ENCODE data around the gene SMARCC1. TPM values are rescaled to one million over a fixed set of nuclear protein-coding genes. Genes with fewer than 3 reads are reported as not detected.

Gene SMARCC1
- total RNA-seq, 2 experiments from 2014 or later = 74.2 to 76.2 TPM

- Histone ChIP-seq H3K9me3 (ENCODE audit: control insufficient read depth in 1 of 2, insufficient read depth in 1 of 2, low read length in 2 of 2) (no peaks in the 10 kb centered on the region), H3K4me3 (ENCODE audit: low read length) (no peak overlapping the region), H3K27ac (ENCODE audit: low read depth in 1 of 2, low read length in 2 of 2) (no peak overlapping the region), H3K4me1 (ENCODE audit: insufficient read depth, low read length) (no peaks in the 10 kb centered on the region), H3K27me3 (ENCODE audit: control insufficient read depth in 1 of 2, insufficient read depth in 2 of 2, low read length in 2 of 2) (no peaks in the 10 kb centered on the region), H3K36me3 (ENCODE audit: insufficient read depth, low read length) (peaks cover 78% of the 10 kb centered on the region)
- intact Hi-C loops (cut with DNase I, micrococcal nuclease) = no loop called here
- H3K36me3 Mint-ChIP-seq (ENCODE audit: low read depth) = peaks cover 86% of the 10 kb centered on the region
- CTCF ChIA-PET = interaction anchor here (1.1 kb wide), 1 partner anchor 9 kb away, joined by 4 read pairs; no protein-coding TSS in a partner anchor
- H3K9me3 Mint-ChIP-seq = no peaks in the 10 kb centered on the region
- DNase-seq (no peak), ATAC-seq (ENCODE audit: poor library complexity) (no peak)
- no peaks in the 10 kb centered on the region for H3K4me1 Mint-ChIP-seq (ENCODE audit: low read depth)
- TF ChIP-seq CTCF (IDR thresholded peaks at IDR 0.05) = no peak
- POLR2A ChIA-PET = no interaction called here
- H3K27me3 Mint-ChIP-seq = no peaks in the 10 kb centered on the region
- no peak overlapping the region for H3K4me3 Mint-ChIP-seq
- H3K27ac Mint-ChIP-seq = no peak overlapping the region
Measured at GRCh38 chr3:47605652-47606051, 176.0 kb downstream of the SMARCC1 start.

- DNase-seq = no peak
- no peaks in the 10 kb centered on the region for H3K27me3 Mint-ChIP-seq
- Histone ChIP-seq H3K4me1 (ENCODE audit: insufficient read depth, low read length) (no peaks in the 10 kb centered on the region), H3K36me3 (ENCODE audit: insufficient read depth, low read length) (peaks cover 79% of the 10 kb centered on the region), H3K4me3 (ENCODE audit: low read length) (no peak overlapping the region), H3K27ac (ENCODE audit: low read depth in 1 of 2, low read length in 2 of 2) (no peak overlapping the region), H3K9me3 (ENCODE audit: control insufficient read depth in 1 of 2, insufficient read depth in 1 of 2, low read length in 2 of 2) (no peaks in the 10 kb centered on the region), H3K27me3 (ENCODE audit: control insufficient read depth in 1 of 2, insufficient read depth in 2 of 2, low read length in 2 of 2) (no peaks in the 10 kb centered on the region)
- H3K4me3 Mint-ChIP-seq = no peak overlapping the region
- TF ChIP-seq CTCF (IDR thresholded peaks at IDR 0.05) = no peak
- no peaks in the 10 kb centered on the region for H3K4me1 Mint-ChIP-seq (ENCODE audit: low read depth)
- no peak for ATAC-seq (ENCODE audit: poor library complexity)
- ChIA-PET POLR2A (no interaction called here), CTCF (interaction anchor here (1.0 kb wide), 1 partner anchor 15 kb away, joined by 4 read pairs; no protein-coding TSS in a partner anchor)
- H3K27ac Mint-ChIP-seq = no peak overlapping the region
- H3K36me3 Mint-ChIP-seq (ENCODE audit: low read depth) = peaks cover 83% of the 10 kb centered on the region
- intact Hi-C loops (cut with DNase I, micrococcal nuclease) = no loop called here
- no peaks in the 10 kb centered on the region for H3K9me3 Mint-ChIP-seq
Measured at GRCh38 chr3:47604145-47604544, 177.5 kb downstream of the SMARCC1 start.

GRCh38 chr3:47603332-47603731 lies 178.4 kb downstream of the SMARCC1 start:
- DNase-seq (no peak), ATAC-seq (ENCODE audit: poor library complexity) (no peak)
- H3K4me3 ChIP-seq (ENCODE audit: low read length) = no peak overlapping the region
- no peaks in the 10 kb centered on the region for H3K4me1 Mint-ChIP-seq (ENCODE audit: low read depth)
- H3K36me3 Mint-ChIP-seq (ENCODE audit: low read depth) = peaks cover 82% of the 10 kb centered on the region
- H3K4me3 Mint-ChIP-seq = no peak overlapping the region
- H3K27ac ChIP-seq (ENCODE audit: low read depth in 1 of 2, low read length in 2 of 2) = no peak overlapping the region
- CTCF ChIA-PET = no interaction called here
- no peak overlapping the region for H3K27ac Mint-ChIP-seq
- H3K27me3 ChIP-seq (ENCODE audit: control insufficient read depth in 1 of 2, insufficient read depth in 2 of 2, low read length in 2 of 2) = no peaks in the 10 kb centered on the region
- H3K27me3 Mint-ChIP-seq = no peaks in the 10 kb centered on the region
- no peaks in the 10 kb centered on the region for H3K4me1 ChIP-seq (ENCODE audit: insufficient read depth, low read length)
- intact Hi-C loops (cut with DNase I, micrococcal nuclease) = no loop called here
- POLR2A ChIA-PET = no interaction called here
- no peaks in the 10 kb centered on the region for H3K9me3 ChIP-seq (ENCODE audit: control insufficient read depth in 1 of 2, insufficient read depth in 1 of 2, low read length in 2 of 2)
- no peaks in the 10 kb centered on the region for H3K9me3 Mint-ChIP-seq
- no peak for TF ChIP-seq CTCF (IDR thresholded peaks at IDR 0.05)
- H3K36me3 ChIP-seq (ENCODE audit: insufficient read depth, low read length) = peaks cover 77% of the 10 kb centered on the region
